GM19328 (cell line): ENCODE results near the gene PRSS27.

Experiments used
- ATAC-seq: cut with Tn5 transposase; IDR thresholded peaks from one replicate; pipeline ENCODE4 v1.9.1; 2021; ENCODE audit warnings: mild to moderate bottlenecking, moderate library complexity; ENCODE audit not compliant: unreplicated experiment

The PRSS27 gene

DNA sequence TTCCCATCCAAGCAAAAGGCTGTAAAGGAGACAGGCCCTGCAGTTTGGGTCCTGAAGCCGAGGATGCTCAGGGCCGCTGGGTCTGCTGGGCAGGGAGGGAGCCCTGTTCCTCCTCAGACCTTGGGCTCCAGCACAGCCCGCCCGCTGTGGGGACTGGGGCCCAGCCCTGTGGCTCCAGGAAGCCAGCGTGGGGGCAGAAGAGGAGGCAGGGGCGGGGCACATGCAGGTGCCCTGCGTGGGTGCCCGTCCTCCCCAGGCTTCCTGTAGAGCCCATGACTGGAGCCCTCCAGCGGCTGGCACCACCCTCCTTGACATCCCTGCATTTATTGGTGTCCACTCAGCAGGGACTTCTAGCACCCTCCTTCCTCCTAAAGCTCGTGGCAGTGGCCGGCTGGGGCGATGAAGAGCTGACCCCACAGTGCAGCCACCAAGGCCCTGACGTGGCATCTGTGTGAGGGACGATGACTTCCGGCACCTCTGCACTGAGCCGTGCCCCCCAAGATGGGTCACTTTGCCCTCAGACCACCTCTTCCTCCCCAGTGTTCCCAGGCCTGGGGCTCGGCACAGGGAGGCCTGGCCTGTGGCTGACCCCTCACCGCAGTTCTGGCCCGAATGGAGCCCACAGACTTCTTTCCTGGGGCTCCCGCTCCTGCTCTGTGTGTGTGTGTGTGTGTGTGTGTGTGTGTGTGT is 9.9 kb downstream of the PRSS27 start:
- no peak for ATAC-seq

GRCh38 chr16:2709588-2709984 is 10.4 kb downstream of the PRSS27 start:
- ATAC-seq, result no peak

DNA sequence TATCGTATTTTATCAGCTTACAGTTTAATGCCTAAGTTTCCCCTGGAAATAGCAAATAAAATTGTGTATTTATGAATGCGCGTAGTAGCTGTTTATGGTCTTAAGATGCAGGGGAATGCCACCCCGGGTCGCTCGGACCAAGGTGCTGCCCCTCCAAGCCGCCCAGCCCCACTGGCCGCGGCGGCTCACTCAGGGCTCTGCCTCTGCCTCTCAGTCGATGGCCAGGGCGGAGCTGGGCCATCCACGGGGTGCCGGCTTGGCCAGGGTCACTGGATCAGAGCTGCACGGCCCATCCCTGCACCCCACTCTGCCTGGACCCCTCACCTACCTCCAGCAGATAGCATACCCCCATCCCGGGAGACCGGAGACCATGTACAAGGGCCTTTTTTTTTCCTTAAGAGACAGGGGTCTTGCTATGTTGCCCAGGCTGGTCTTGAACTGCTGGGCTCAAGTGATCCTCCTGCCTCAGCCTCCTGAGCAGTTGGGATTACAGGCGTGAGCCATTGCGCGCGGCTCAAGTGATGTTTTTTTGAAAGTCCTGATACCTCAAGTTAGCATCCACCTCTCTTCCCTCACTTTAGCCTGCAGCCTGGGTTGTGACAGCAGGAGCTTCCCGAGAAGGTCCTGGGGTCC is 11.0 kb downstream of the PRSS27 start:
- no peak for ATAC-seq

GRCh38 chr16:2708290-2708639 is 11.8 kb downstream of the PRSS27 start:
- no peak for ATAC-seq

- no peak for ATAC-seq
These were observed 12.4 kb downstream of the PRSS27 start for GRCh38 chr16:2707368-2708289.

GRCh38 chr16:2706611-2707311 is 13.3 kb downstream of the PRSS27 start:
- ATAC-seq, result no peak

- ATAC-seq, result no peak
These were observed 13.9 kb downstream of the PRSS27 start for GRCh38 chr16:2706085-2706484.

GRCh38 chr16:2705351-2705750 is 14.7 kb downstream of the PRSS27 start:
- no peak for ATAC-seq

- no peak for ATAC-seq
These were observed 15.1 kb downstream of the PRSS27 start for GRCh38 chr16:2704983-2705275.

GRCh38 chr16:2704166-2704982 is 15.7 kb downstream of the PRSS27 start:
- no peak for ATAC-seq

- ATAC-seq, result no peak
These were observed 16.9 kb downstream of the PRSS27 start for GRCh38 chr16:2702871-2703745.

DNA sequence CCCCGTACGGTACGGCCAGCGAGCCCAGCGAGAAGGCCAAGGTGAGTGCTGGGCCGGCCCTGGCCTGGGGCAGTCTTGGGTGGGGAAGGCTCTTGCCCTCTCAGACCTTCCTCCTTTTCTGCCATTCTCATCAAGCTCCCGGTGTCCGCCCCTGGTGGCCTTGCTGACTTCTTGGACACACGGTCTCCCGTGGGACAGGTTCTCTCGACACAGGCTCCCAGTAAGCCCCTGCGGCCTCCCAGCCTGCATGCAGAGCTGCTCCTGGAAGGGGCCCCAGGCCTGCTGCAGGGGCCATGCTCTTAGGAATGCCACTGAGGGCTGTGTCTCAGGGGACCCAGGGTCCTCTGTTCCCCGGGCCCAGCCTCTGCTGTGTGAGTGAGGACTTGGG is 17.6 kb downstream of the PRSS27 start:
- no peak for ATAC-seq

GRCh38 chr16:2701713-2702437 is 18.1 kb downstream of the PRSS27 start:
- no peak for ATAC-seq

- no peak for ATAC-seq
These were observed 18.8 kb downstream of the PRSS27 start for GRCh38 chr16:2701272-2701671.

GRCh38 chr16:2700786-2701185 is 19.2 kb downstream of the PRSS27 start:
- ATAC-seq, result no peak

- no peak for ATAC-seq
These were observed 20.0 kb downstream of the PRSS27 start for GRCh38 chr16:2699791-2700600.

DNA sequence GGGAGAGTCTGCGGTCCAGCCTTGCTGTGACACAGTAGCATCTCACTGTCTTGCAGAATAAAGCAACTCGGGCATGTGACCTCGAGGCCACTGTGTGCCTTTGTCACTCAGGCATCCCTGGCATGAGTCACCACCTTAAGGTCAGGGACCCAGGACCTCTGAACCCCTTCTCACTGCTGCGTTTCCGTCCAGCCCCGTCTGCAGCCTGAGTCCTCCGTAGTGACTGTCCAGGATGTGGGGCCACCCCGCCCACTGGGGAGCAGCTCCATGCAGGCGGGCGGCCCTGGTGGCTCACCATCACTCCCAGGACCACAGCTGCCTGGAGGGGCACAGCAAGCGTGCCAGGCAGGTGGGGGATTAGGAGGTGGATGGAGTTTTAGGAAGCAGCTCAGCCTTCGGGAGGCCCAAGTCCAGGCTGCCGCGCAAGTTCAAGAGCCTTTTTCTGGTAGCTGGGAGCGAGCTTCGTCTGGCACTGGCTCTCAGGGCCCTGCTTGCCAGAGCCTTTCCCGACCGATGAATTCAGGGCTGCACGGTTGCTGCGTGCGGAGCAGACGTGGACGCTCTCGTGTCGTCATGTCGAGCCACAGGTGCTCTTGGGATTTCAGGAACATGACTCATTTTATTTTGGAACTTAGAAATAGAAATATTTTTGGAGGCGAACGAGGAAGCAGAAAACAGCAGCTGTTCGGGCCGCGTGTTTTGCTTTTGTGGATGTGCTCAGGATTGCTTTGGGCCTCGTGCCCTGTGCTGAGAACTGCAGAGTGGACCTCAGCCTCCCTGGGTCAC is 20.9 kb downstream of the PRSS27 start:
- ATAC-seq, result no peak
